Measurements from ENCODE around the gene CDH4. TPM values are rescaled to one million over a fixed set of nuclear protein-coding genes. Genes with fewer than 3 reads are reported as not detected.

CDH4 gene
- total and polyA plus RNA-seq, 9 of the 15 experiments (the other 6 are each of a cell fraction or from before 2014, with no cell fraction given) = 0.04 TPM; not detected in 8

DNA sequence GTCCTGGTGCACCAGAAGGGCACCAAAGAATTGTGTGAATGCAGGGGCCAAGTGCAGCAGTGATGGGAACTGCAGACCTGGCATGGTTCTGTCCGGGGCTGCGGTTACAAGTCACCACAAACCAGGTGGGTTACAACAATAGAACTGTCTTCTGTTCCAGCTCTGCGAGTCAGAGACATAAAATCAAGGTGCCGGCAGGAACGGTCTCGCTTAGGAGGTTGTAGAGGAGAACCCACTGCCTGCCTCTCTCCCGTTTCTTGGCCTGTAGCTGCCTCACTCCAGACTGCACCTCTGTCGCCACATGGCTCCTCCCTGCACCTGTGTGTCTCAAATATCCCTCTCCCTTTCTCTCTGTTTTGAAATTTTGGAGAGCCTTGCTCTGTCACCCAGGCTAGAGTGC, 670.4 kb downstream of the CDH4 start:
- FAIRE-seq (no peak), DNase-seq (ENCODE audit: extremely low read depth in 1 of 4, low spot score in 3 of 4) (no peak), ATAC-seq (no peak)
- 4% methylated on average over 7 of the region's 8 CpGs for WGBS (ENCODE audit: insufficient coverage, low coverage, missing lambda C conversion rate)
- BruUV-seq (replicated peaks) = no TSS peak
- H3K27ac ChIP-seq (ENCODE audit: extremely low read depth, low read depth, low read length) = no peak overlapping the region
- H3K4me1 ChIP-seq (replicated peaks in 1 of 2; ENCODE audit: control insufficient read depth in 2 of 2, insufficient read depth in 2 of 2, low read length in 2 of 2) = peaks cover 6 to 36% of the 10 kb centered on the region in 2 experiments; a peak in 4 of 5 replicates
- ChIA-PET CTCF (ENCODE audit: low intra/inter-chr PET ratio) (no interaction called here), POLR2A (interaction anchor here (0.6 kb wide), 2 partner anchors 9 to 289 kb away, joined by 3 read pairs; no protein-coding TSS in a partner anchor)
- peaks cover 20 to 73% of the 10 kb centered on the region in 2 experiments for H3K27me3 ChIP-seq (ENCODE audit: control insufficient read depth in 2 of 2, insufficient read depth in 2 of 2, low read length in 2 of 2)
- H3K9me3 ChIP-seq (replicated peaks; ENCODE audit: control insufficient read depth, insufficient read depth, low read depth, low read length) = peaks cover 6% of the 10 kb centered on the region; the same call in 1 of the 2 replicates
- H3K4me2 ChIP-seq (ENCODE audit: insufficient read depth, low read length) = no peak overlapping the region
- H2AFZ ChIP-seq (ENCODE audit: low read depth, low read length) = no peak overlapping the region
- H3K4me3 ChIP-seq = no peak overlapping the region
- H3K9me1 ChIP-seq (ENCODE audit: control insufficient read depth, insufficient read depth, low read length) = no peaks in the 10 kb centered on the region
- intact Hi-C loops (cut with micrococcal nuclease) (no loop called here), in situ Hi-C loops (cut with MboI) (no loop called here)
- no peak overlapping the region for H3K9ac ChIP-seq (ENCODE audit: insufficient read depth in 1 of 2, low read depth in 2 of 2, low read length in 2 of 2)
- TF ChIP-seq RBM15 (IDR thresholded peaks at IDR 0.05; ENCODE audit: insufficient read depth, low read length) (no peak), HCFC1 (IDR thresholded peaks at IDR 0.05; ENCODE audit: low read depth, low read length) (no peak), OTX1 (CRISPR knock-in tag; IDR thresholded peaks at IDR 0.05) (no peak), ARNT (IDR thresholded peaks at IDR 0.05) (no peak), FOXK1 (CRISPR knock-in tag; IDR thresholded peaks at IDR 0.05; ENCODE audit: borderline replicate concordance) (no peak), DACH1 (IDR thresholded peaks at IDR 0.05; ENCODE audit: partially characterized antibody) (no peak), CREB1 (IDR thresholded peaks at IDR 0.05) (no peak), CREB1 (CRISPR knock-in tag; IDR thresholded peaks at IDR 0.05) (no peak), ZNF785 (CRISPR knock-in tag; IDR thresholded peaks at IDR 0.05) (no peak), ETV5 (CRISPR knock-in tag; IDR thresholded peaks at IDR 0.05; ENCODE audit: low read depth) (no peak)
- TF ChIP-seq, protein P1, sequence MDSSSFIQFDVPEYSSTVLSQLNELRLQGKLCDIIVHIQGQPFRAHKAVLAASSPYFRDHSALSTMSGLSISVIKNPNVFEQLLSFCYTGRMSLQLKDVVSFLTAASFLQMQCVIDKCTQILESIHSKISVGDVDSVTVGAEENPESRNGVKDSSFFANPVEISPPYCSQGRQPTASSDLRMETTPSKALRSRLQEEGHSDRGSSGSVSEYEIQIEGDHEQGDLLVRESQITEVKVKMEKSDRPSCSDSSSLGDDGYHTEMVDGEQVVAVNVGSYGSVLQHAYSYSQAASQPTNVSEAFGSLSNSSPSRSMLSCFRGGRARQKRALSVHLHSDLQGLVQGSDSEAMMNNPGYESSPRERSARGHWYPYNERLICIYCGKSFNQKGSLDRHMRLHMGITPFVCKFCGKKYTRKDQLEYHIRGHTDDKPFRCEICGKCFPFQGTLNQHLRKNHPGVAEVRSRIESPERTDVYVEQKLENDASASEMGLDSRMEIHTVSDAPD (CRISPR knock-in tag; IDR thresholded peaks at IDR 0.05) = no peak
- TF ChIP-seq, protein P2, sequence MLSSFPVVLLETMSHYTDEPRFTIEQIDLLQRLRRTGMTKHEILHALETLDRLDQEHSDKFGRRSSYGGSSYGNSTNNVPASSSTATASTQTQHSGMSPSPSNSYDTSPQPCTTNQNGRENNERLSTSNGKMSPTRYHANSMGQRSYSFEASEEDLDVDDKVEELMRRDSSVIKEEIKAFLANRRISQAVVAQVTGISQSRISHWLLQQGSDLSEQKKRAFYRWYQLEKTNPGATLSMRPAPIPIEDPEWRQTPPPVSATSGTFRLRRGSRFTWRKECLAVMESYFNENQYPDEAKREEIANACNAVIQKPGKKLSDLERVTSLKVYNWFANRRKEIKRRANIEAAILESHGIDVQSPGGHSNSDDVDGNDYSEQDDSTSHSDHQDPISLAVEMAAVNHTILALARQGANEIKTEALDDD (IDR thresholded peaks at IDR 0.05) = no peak
- TF ChIP-seq, protein P3, sequence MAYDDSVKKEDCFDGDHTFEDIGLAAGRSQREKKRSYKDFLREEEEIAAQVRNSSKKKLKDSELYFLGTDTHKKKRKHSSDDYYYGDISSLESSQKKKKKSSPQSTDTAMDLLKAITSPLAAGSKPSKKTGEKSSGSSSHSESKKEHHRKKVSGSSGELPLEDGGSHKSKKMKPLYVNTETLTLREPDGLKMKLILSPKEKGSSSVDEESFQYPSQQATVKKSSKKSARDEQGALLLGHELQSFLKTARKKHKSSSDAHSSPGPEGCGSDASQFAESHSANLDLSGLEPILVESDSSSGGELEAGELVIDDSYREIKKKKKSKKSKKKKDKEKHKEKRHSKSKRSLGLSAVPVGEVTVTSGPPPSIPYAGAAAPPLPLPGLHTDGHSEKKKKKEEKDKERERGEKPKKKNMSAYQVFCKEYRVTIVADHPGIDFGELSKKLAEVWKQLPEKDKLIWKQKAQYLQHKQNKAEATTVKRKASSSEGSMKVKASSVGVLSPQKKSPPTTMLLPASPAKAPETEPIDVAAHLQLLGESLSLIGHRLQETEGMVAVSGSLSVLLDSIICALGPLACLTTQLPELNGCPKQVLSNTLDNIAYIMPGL (CRISPR knock-in tag; IDR thresholded peaks at IDR 0.05) = no peak
- TF ChIP-seq, protein P4, sequence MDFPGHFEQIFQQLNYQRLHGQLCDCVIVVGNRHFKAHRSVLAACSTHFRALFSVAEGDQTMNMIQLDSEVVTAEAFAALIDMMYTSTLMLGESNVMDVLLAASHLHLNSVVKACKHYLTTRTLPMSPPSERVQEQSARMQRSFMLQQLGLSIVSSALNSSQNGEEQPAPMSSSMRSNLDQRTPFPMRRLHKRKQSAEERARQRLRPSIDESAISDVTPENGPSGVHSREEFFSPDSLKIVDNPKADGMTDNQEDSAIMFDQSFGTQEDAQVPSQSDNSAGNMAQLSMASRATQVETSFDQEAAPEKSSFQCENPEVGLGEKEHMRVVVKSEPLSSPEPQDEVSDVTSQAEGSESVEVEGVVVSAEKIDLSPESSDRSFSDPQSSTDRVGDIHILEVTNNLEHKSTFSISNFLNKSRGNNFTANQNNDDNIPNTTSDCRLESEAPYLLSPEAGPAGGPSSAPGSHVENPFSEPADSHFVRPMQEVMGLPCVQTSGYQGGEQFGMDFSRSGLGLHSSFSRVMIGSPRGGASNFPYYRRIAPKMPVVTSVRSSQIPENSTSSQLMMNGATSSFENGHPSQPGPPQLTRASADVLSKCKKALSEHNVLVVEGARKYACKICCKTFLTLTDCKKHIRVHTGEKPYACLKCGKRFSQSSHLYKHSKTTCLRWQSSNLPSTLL (IDR thresholded peaks at IDR 0.05) = no peak
- H3K79me2 ChIP-seq (ENCODE audit: control insufficient read depth, insufficient read depth, low read length) = no peaks in the 10 kb centered on the region
- H4K20me1 ChIP-seq (replicated peaks; ENCODE audit: control insufficient read depth, insufficient read depth, low read length) = peaks cover 5% of the 10 kb centered on the region; the same call in 1 of the 2 replicates
- no peaks in the 10 kb centered on the region; the same call in 2 of the 3 replicates for H3K36me3 ChIP-seq (ENCODE audit: control insufficient read depth, insufficient read depth, low read length)
